Natural killer cell treated with Interleukin-12 subunit alpha and Interleukin-12 subunit beta and Interleukin-15 and Interleukin-18, amount 100 ng/mL, for 72 hours (primary cell): ENCODE results near the gene DDR2. TPM values are rescaled to one million over a fixed set of nuclear protein-coding genes. Genes with fewer than 3 reads are reported as not detected.
"Not testable (repeated sequence)": the region's sequence is repeated elsewhere in the genome, so short reads cannot be mapped to it uniquely, and the experiment has no call there.

Experiments used
- ATAC-seq, 2 donors: fragments of 150-1000 bp; cut with Tn5 transposase in 1 of 2; sonication (Bioruptor Pico), chemical (Tn5 transposase) in 1 of 2; 2 replicates each; pipeline ENCODE4 v1.10.0; 2021
- DNase-seq: peaks from one replicate; pipeline ENCODE4 v3.0.0; 2022; ENCODE audit warnings: low spot score
- H3K27ac Mint-ChIP-seq, 2 donors: 1 replicate in 1 of 2; 2 replicates in 1 of 2; pipeline ENCODE4 v1.8.0; 2022; ENCODE audit warnings: mixed read lengths in 2 of 2, mild to moderate bottlenecking in 1 of 2, moderate library complexity in 1 of 2
- H3K27me3 Mint-ChIP-seq, 2 donors: 1 replicate in 1 of 2; 2 replicates in 1 of 2; pipeline ENCODE4 v1.8.0; 2022; ENCODE audit warnings: mixed read lengths in 2 of 2
- H3K36me3 Mint-ChIP-seq: one replicate; pipeline ENCODE4 v1.8.0; 2022; ENCODE audit warnings: mixed read lengths
- H3K4me1 Mint-ChIP-seq, 2 donors: 1 replicate in 1 of 2; 2 replicates in 1 of 2; pipeline ENCODE4 v1.8.0; 2022; ENCODE audit warnings: low read depth in 2 of 2, mixed read lengths in 2 of 2, mild to moderate bottlenecking in 1 of 2
- H3K4me3 Mint-ChIP-seq: one replicate; pipeline ENCODE4 v1.8.0; 2022; ENCODE audit warnings: mixed read lengths
- H3K9me3 Mint-ChIP-seq: 2 replicates; pipeline ENCODE4 v1.8.0; 2022; ENCODE audit warnings: mixed read lengths
- total RNA-seq, 2 donors: library from RNA; stranded (reverse); gene quantifications; one replicate each; pipeline ENCODE4 v1.2.3, GENCODE V29; 2022

The DDR2 gene
- total RNA-seq, 2 donors from 2014 or later, result 0.57 to 2.3 TPM

- Mint-ChIP-seq H3K36me3 (no peaks in the 10 kb centered on the region), H3K27me3 (peaks cover 12 to 15% of the 10 kb centered on the region in 2 donors), H3K27ac (no peak overlapping the region), H3K4me1 (no peaks in the 10 kb centered on the region), H3K4me3 (no peak overlapping the region), H3K9me3 (no peaks in the 10 kb centered on the region)
- no peak for ATAC-seq
- DNase-seq, result no peak
These were observed 87.4 kb downstream of the DDR2 start for GRCh38 chr1:162719678-162720077.

- DNase-seq (no peak), ATAC-seq (no peak)
- Mint-ChIP-seq H3K4me1 (no peaks in the 10 kb centered on the region), H3K9me3 (no peaks in the 10 kb centered on the region), H3K4me3 (no peak overlapping the region), H3K27ac (no peak overlapping the region), H3K27me3 (peaks cover under 1 to 7% of the 10 kb centered on the region in 2 donors), H3K36me3 (no peaks in the 10 kb centered on the region)
These were observed 88.7 kb downstream of the DDR2 start for GRCh38 chr1:162720996-162721395.

GRCh38 chr1:162721471-162721870, 89.2 kb downstream of the DDR2 start:
- Mint-ChIP-seq H3K27me3 (peaks cover 0 to 6% of the 10 kb centered on the region in 2 donors), H3K4me3 (no peak overlapping the region), H3K27ac (no peak overlapping the region), H3K36me3 (no peaks in the 10 kb centered on the region), H3K9me3 (no peaks in the 10 kb centered on the region), H3K4me1 (no peaks in the 10 kb centered on the region)
- DNase-seq (no peak), ATAC-seq (no peak)

GRCh38 chr1:162722036-162722435, 89.8 kb downstream of the DDR2 start:
- Mint-ChIP-seq H3K36me3 (no peaks in the 10 kb centered on the region), H3K4me1 (no peaks in the 10 kb centered on the region), H3K4me3 (no peak overlapping the region)

GRCh38 chr1:162724583-162725120, 92.4 kb downstream of the DDR2 start:
- no peaks in the 10 kb centered on the region for H3K36me3 Mint-ChIP-seq
- DNase-seq, result no peak
- H3K9me3 Mint-ChIP-seq, result no peaks in the 10 kb centered on the region
- H3K4me3 Mint-ChIP-seq, result no peak overlapping the region
- H3K4me1 Mint-ChIP-seq, result peaks cover 0 to 4% of the 10 kb centered on the region in 2 donors
- ATAC-seq, result no peak
- no peak overlapping the region for H3K27ac Mint-ChIP-seq
- peaks cover 0 to 3% of the 10 kb centered on the region in 2 donors for H3K27me3 Mint-ChIP-seq

More at GRCh38 chr1:162722036-162722435, 89.8 kb downstream of the DDR2 start:
- ATAC-seq, result no peak
- DNase-seq, result no peak
- Mint-ChIP-seq H3K9me3 (no peaks in the 10 kb centered on the region), H3K27me3 (peaks cover 0 to 6% of the 10 kb centered on the region in 2 donors), H3K27ac (no peak overlapping the region)

GRCh38 chr1:162725301-162725837, 93.1 kb downstream of the DDR2 start:
- Mint-ChIP-seq H3K27ac (no peak overlapping the region), H3K36me3 (no peaks in the 10 kb centered on the region), H3K4me3 (no peak overlapping the region), H3K4me1 (peaks cover 0 to 4% of the 10 kb centered on the region in 2 donors), H3K9me3 (no peaks in the 10 kb centered on the region), H3K27me3 (no peaks in the 10 kb centered on the region)
- DNase-seq (no peak), ATAC-seq (no peak)

- no peak for DNase-seq
- ATAC-seq, result no peak
- Mint-ChIP-seq H3K4me3 (no peak overlapping the region), H3K36me3 (no peaks in the 10 kb centered on the region), H3K27ac (no peak overlapping the region), H3K4me1 (peaks cover 0 to 4% of the 10 kb centered on the region in 2 donors), H3K27me3 (no peaks in the 10 kb centered on the region), H3K9me3 (no peaks in the 10 kb centered on the region)
These were observed 94.3 kb downstream of the DDR2 start for GRCh38 chr1:162726555-162726954.

- not testable (repeated sequence) for H3K36me3 Mint-ChIP-seq, H3K9me3 Mint-ChIP-seq, H3K27ac Mint-ChIP-seq, DNase-seq, H3K4me1 Mint-ChIP-seq, ATAC-seq, H3K4me3 Mint-ChIP-seq, H3K27me3 Mint-ChIP-seq
These were observed 95.2 kb downstream of the DDR2 start for GRCh38 chr1:162727493-162727892.

GRCh38 chr1:162728573-162728972, 96.3 kb downstream of the DDR2 start:
- H3K27me3 Mint-ChIP-seq, result no peaks in the 10 kb centered on the region
- H3K36me3 Mint-ChIP-seq, result no peaks in the 10 kb centered on the region
- no peak overlapping the region for H3K27ac Mint-ChIP-seq
- peaks cover 0 to 4% of the 10 kb centered on the region in 2 donors for H3K4me1 Mint-ChIP-seq
- DNase-seq (no peak), ATAC-seq (no peak)
- no peaks in the 10 kb centered on the region for H3K9me3 Mint-ChIP-seq
- H3K4me3 Mint-ChIP-seq, result no peak overlapping the region

GRCh38 chr1:162729195-162729774, 97.0 kb downstream of the DDR2 start:
- H3K4me1 Mint-ChIP-seq, H3K36me3 Mint-ChIP-seq, H3K27me3 Mint-ChIP-seq, H3K27ac Mint-ChIP-seq, DNase-seq, H3K9me3 Mint-ChIP-seq, ATAC-seq, H3K4me3 Mint-ChIP-seq: not testable (repeated sequence)

GRCh38 chr1:162732094-162732493, 99.8 kb downstream of the DDR2 start:
- H3K27me3 Mint-ChIP-seq, result peaks cover 0 to 6% of the 10 kb centered on the region in 2 donors
- no peak for DNase-seq
- H3K27ac Mint-ChIP-seq, result no peak overlapping the region
- no peak for ATAC-seq
- H3K36me3 Mint-ChIP-seq, result no peaks in the 10 kb centered on the region
- peaks cover 0 to 4% of the 10 kb centered on the region in 2 donors for H3K4me1 Mint-ChIP-seq
- no peak overlapping the region for H3K4me3 Mint-ChIP-seq
- no peaks in the 10 kb centered on the region for H3K9me3 Mint-ChIP-seq

- peaks cover 0 to 6% of the 10 kb centered on the region in 2 donors for H3K27me3 Mint-ChIP-seq
- no peaks in the 10 kb centered on the region for H3K9me3 Mint-ChIP-seq
- no peak for DNase-seq
- H3K4me1 Mint-ChIP-seq, result peaks cover 0 to 4% of the 10 kb centered on the region in 2 donors
- ATAC-seq, result no peak
- H3K27ac Mint-ChIP-seq, result no peak overlapping the region
- no peaks in the 10 kb centered on the region for H3K36me3 Mint-ChIP-seq
- H3K4me3 Mint-ChIP-seq, result no peak overlapping the region
These were observed 100.5 kb downstream of the DDR2 start for GRCh38 chr1:162732566-162733335.

- Mint-ChIP-seq H3K4me3 (no peak overlapping the region), H3K27me3 (peaks cover 0 to 6% of the 10 kb centered on the region in 2 donors), H3K27ac (no peak overlapping the region), H3K4me1 (peaks cover 0 to 4% of the 10 kb centered on the region in 2 donors), H3K9me3 (no peaks in the 10 kb centered on the region), H3K36me3 (no peaks in the 10 kb centered on the region)
- ATAC-seq (no peak), DNase-seq (no peak)
These were observed 101.0 kb downstream of the DDR2 start for GRCh38 chr1:162733336-162733590.

GRCh38 chr1:162734047-162734446, 101.8 kb downstream of the DDR2 start:
- Mint-ChIP-seq H3K4me1 (no peaks in the 10 kb centered on the region), H3K4me3 (no peak overlapping the region), H3K27me3 (peaks cover 0 to 6% of the 10 kb centered on the region in 2 donors), H3K27ac (no peak overlapping the region), H3K9me3 (no peaks in the 10 kb centered on the region), H3K36me3 (no peaks in the 10 kb centered on the region)
- ATAC-seq (no peak), DNase-seq (no peak)
